IPS-15b (cell line): ENCODE data around the gene PLCD1.
"Not testable (repeated sequence)": the region's sequence is repeated elsewhere in the genome, so short reads cannot be mapped to it uniquely, and the experiment has no call there.

ENCODE experiments used
- H3K27me3 ChIP-seq: one replicate; pipeline ENCODE4 v1.6.1; 2013; ENCODE audit warnings: low read length; ENCODE audit not compliant: control insufficient read depth, insufficient read depth
- H3K36me3 ChIP-seq: one replicate; pipeline ENCODE4 v1.6.1; 2013; ENCODE audit warnings: low read length; ENCODE audit not compliant: control insufficient read depth, insufficient read depth
- H3K4me1 ChIP-seq: one replicate; pipeline ENCODE4 v1.6.1; 2013; ENCODE audit warnings: mild to moderate bottlenecking, low read length; ENCODE audit not compliant: control insufficient read depth, insufficient read depth
- H3K4me3 ChIP-seq: one replicate; pipeline ENCODE4 v1.5.1; 2013; ENCODE audit warnings: low read depth, low read length
- H3K9ac ChIP-seq: one replicate; pipeline ENCODE4 v1.6.1; 2013; ENCODE audit warnings: low read depth, mild to moderate bottlenecking, low read length
- H3K9me3 ChIP-seq: one replicate; pipeline ENCODE4 v1.6.1; 2013; ENCODE audit warnings: mild to moderate bottlenecking, low read length; ENCODE audit not compliant: control insufficient read depth, insufficient read depth

The PLCD1 gene

DNA sequence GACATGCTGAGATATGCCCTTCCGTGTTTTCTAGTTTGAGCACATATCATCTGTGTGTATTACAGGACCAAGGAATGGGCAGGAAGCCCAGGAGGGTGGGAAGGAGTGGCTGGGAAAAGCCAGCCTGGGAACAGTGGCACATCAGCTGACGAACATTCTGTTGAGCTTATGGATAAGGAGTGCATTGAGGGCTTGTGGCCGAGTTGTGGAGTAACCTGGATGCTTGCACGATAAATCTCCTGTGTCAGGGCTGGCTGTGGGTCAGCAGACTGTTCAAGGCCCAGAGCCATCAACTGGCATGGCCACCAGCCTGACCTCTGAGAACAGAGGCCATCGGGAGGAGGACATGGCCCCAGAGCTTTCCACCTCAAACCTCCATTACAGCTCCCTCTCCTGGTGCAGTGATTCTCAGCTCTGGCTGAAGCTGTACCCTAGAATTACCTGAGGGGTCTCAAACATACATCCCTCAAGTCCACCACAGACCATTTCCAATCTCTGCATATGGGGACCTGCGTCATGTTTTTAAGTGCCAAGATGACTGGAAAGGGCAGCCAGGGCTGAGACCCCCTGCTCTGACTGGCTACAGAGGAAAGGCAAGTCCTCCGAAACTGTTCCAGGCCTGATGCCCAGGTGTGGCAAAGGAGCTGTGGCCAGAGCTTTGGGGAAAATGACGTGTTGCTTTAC, 43.7 kb downstream of the PLCD1 start:
- H3K9me3 ChIP-seq: no peaks in the 10 kb centered on the region
- peaks cover 4% of the 10 kb centered on the region for H3K27me3 ChIP-seq
- H3K4me1 ChIP-seq: no peaks in the 10 kb centered on the region
- no peak overlapping the region for H3K4me3 ChIP-seq
- H3K9ac ChIP-seq: no peak overlapping the region
- H3K36me3 ChIP-seq: no peaks in the 10 kb centered on the region

- Histone ChIP-seq H3K4me3 (no peak overlapping the region), H3K36me3 (no peaks in the 10 kb centered on the region), H3K9ac (no peak overlapping the region)
Observed at GRCh38 chr3:37984596-37984995, 44.8 kb downstream of the PLCD1 start.

GRCh38 chr3:37984051-37984450, 45.4 kb downstream of the PLCD1 start:
- H3K9ac ChIP-seq: no peak overlapping the region
- H3K36me3 ChIP-seq: no peaks in the 10 kb centered on the region
- H3K27me3 ChIP-seq: no peaks in the 10 kb centered on the region
- H3K9me3 ChIP-seq: no peaks in the 10 kb centered on the region
- no peaks in the 10 kb centered on the region for H3K4me1 ChIP-seq
- H3K4me3 ChIP-seq: no peak overlapping the region

More at GRCh38 chr3:37984596-37984995, 44.8 kb downstream of the PLCD1 start:
- Histone ChIP-seq H3K4me1 (no peaks in the 10 kb centered on the region), H3K27me3 (no peaks in the 10 kb centered on the region), H3K9me3 (no peaks in the 10 kb centered on the region)

DNA sequence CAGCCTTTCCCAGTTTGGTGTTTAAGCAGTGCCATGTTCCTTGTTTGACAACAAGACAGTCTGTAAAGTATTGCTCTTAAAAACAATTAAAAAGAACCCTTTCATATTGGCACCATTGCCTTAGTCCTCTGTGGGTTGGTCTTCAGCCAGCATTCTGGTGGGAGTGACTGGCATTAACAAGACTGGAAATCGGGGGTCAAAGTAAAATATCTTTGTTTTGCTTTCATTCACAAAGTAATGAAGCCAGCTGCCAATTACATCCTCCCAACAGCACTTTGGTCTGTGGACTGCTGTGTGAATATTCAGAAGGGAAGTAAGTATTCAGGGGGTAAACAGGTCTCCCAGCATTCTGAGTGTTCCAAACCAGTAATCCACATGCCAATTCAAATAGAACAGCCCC, 47.1 kb downstream of the PLCD1 start:
- Histone ChIP-seq H3K4me1 (no peaks in the 10 kb centered on the region), H3K4me3 (no peak overlapping the region), H3K27me3 (no peaks in the 10 kb centered on the region), H3K36me3 (no peaks in the 10 kb centered on the region), H3K9me3 (no peaks in the 10 kb centered on the region), H3K9ac (no peak overlapping the region)

DNA sequence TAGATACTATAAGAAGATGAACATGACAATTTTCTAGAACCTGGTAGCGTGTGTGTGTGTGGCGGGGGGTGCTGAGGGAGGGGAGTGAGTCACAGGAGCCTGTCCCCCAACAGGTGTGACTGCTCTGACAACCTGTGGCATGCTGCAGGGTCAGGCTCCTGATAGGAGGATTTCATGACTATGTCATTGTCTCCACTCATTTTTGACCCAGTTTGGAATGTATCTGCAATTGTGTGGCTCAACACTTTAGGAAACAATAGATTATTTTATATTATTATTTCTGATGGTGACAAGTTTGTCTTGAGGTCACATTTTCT, 48.1 kb downstream of the PLCD1 start:
- no peaks in the 10 kb centered on the region for H3K27me3 ChIP-seq
- H3K9ac ChIP-seq: no peak overlapping the region
- H3K36me3 ChIP-seq: no peaks in the 10 kb centered on the region
- H3K4me3 ChIP-seq: no peak overlapping the region
- no peaks in the 10 kb centered on the region for H3K4me1 ChIP-seq
- H3K9me3 ChIP-seq: no peaks in the 10 kb centered on the region

DNA sequence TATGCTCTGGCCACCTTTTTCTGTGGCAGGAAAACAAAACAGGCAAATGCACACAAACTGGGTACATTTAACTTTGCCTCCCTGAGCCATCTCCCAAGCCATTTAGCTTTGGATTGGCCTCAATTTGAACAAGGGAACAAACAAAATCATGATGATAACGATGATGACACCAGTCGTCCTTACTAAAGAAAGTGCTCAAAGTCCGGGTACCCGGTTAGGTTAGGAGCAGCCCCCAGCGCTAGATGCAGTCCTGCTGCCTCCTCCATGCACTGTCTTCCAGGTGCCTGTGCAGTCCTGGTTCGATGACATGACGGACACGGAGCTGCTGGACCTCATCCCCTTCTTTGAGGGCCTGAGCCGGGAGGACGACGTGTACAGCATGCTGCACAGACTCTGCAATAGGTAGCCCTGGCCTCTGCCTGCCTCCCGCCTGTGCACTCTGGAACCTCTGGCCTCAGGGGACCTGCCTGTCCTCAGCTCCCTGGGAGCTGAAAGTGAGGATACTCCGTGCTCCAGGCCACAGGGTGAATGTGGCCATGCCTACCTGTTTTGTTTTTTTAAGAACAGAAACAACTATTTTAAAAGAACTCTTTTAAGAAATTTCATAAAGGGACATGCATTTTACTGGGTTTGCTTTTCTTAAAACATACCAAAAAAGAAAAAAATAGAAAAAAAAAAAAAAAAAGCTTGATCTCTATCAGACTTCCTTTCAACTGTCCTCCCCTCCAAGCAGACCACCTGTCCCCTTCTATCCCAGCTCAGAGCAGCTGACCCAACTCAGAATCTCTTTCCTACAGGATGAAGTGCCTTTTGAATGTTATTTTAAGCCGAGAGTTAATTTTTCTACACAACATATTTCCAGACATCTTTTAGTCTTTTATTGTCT, 48.7 kb downstream of the PLCD1 start:
- H3K9me3 ChIP-seq: no peaks in the 10 kb centered on the region
- no peaks in the 10 kb centered on the region for H3K27me3 ChIP-seq
- H3K4me1 ChIP-seq: no peaks in the 10 kb centered on the region
- no peak overlapping the region for H3K4me3 ChIP-seq
- no peaks in the 10 kb centered on the region for H3K36me3 ChIP-seq
- no peak overlapping the region for H3K9ac ChIP-seq

GRCh38 chr3:37979541-37980461, 49.6 kb downstream of the PLCD1 start:
- Histone ChIP-seq H3K4me3 (no peak overlapping the region), H3K36me3 (no peaks in the 10 kb centered on the region), H3K9me3 (no peaks in the 10 kb centered on the region), H3K4me1 (no peaks in the 10 kb centered on the region), H3K9ac (no peak overlapping the region), H3K27me3 (no peaks in the 10 kb centered on the region)

DNA sequence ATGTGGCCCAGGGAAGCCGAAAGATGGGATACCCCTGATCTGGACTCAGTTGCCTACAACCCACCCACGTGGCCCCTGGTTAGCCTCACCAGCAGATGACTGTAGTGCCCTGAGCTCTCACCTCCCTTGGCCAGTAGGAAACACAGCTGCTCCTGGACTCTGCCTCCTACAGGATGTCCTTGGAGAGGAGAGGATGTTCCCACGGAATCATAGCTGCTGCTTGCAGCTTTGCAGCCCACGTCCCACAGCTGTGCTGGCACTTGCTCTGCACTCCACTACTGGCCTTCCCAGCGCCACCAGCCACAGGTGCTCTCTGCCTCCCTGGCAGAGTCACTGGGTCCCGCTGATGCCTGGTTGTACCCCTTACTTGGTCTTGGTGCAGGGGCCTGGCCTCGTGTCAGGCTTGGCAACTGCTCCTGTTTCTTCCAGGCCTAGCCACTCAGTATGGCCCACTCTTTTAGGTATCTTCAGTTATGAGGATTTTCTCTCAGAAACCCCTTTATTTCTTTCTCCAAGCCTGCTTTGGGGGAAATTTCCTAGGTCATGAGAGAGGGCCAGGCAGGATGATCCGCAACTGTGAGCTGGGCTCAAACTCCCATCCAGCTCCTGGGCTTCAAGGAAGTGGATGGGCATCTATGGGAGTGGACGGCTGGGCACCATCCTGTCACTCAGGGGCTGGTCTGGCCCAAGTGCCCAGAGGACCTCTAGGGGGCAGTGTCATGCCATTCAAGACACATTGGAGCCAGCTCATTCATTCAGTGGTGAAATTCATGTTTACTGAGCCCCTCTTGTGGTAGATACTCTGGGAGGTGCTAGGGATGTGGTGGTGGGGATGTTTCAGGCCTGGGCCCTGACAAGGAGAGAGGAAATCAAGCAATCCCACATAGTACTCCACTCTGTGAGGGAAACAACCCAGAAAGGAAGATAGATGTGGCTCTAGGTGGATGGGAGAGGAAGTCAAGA, 55.0 kb downstream of the PLCD1 start:
- H3K27me3 ChIP-seq: no peaks in the 10 kb centered on the region
- no peak overlapping the region for H3K4me3 ChIP-seq
- H3K9ac ChIP-seq: no peak overlapping the region
- H3K36me3 ChIP-seq: peaks cover 2% of the 10 kb centered on the region
- H3K9me3 ChIP-seq: no peaks in the 10 kb centered on the region
- no peaks in the 10 kb centered on the region for H3K4me1 ChIP-seq

DNA sequence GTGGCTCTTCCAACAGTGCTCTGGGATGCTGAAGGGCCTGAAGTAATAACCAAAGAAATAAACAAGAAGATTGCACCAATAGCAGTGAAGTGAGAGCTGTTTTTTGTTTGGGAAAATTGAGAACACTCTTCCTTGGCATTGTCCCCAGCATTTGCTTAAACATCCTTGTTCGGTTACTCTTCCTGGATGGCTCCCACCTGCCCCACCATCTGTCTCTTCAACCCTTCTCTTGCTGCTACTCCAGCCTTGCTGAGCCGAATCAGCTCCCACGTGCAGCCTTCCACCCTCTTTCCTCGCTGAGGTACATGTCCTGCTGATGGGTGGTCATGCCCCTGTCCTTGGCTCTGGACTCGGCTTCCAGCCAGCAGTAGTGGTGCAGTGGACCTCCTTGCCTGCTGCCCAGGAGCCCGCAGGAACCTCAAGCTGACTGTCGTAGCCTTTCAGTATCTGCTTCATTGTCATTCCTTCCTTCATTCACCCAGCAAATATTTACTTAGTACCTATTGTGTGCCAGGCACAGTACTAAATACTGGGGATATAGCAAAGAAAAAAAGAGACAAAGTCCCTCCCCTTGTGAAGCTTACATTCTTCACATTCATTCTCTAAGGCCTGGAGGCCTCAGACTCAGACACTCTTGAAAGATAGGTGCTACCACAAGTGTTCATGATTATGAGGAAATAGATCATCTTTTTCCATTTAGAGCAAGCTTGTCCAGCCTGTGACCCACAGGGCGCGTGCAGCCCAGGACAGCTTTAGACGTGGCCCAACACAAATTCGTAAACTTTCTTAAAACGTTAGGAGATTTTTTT, 56.0 kb downstream of the PLCD1 start:
- Histone ChIP-seq H3K27me3 (no peaks in the 10 kb centered on the region), H3K4me1 (no peaks in the 10 kb centered on the region), H3K4me3 (no peak overlapping the region), H3K36me3 (peaks cover 4% of the 10 kb centered on the region), H3K9ac (no peak overlapping the region), H3K9me3 (no peaks in the 10 kb centered on the region)

- not testable (repeated sequence) for H3K4me3 ChIP-seq, H3K27me3 ChIP-seq, H3K9ac ChIP-seq, H3K36me3 ChIP-seq, H3K4me1 ChIP-seq, H3K9me3 ChIP-seq
Observed at GRCh38 chr3:37972056-37972455, 57.4 kb downstream of the PLCD1 start.
